NOMO-1 (cell line): ENCODE data around the gene KCNH8.

ENCODE experiments used
- DNase-seq, 2 experiments: peaks; one replicate each; lab custom pipeline; 2025; ENCODE audit not compliant: unreplicated experiment in 2 of 2; lab: John Stamatoyannopoulos, UW

Gene KCNH8

DNA sequence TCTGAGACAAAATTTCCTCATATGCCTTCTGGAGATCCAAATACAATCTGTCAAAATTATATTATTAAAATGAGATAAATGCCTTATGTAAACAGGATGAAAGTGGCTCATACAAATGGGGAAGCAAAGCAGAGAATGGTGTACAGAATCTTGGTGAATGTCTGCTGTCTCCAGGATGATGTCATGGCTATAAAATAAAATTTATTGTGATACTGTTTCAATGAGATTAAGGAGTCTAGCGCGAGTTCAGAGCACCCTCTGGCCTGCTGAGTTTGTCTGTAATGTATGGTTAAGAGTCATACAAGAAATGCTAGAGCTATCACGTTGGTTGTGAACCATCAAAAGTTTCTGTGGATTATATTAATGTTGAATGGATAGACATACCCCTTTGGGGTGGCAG is 426.0 kb downstream of the KCNH8 start:
- no peak for DNase-seq

DNA sequence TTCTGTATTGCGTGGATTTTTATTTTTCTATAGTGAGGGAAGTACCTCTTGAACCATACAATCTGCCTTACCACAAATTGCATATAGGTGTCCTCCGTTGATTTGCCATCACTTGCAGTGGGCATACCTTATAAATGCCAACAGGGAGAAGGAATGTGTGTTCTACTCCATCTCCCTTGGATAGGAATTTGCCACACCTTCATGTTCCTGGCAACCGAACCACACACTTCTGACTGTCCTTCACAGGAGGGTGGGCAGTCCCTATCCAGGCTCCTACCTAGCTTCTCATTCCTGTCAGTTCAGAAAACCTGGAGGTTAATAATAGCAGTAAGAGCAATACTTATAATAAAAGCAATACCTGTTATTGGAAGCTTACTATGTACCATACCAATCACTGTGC is 428.0 kb downstream of the KCNH8 start:
- DNase-seq, result no peak
